OCI-LY7 (cell line): ENCODE measurements around the gene TGM3. TPM values are rescaled to one million over a fixed set of nuclear protein-coding genes. Genes with fewer than 3 reads are reported as not detected.

Source experiments
- BruUV-seq: library from RNA; stranded (reverse); fragments of 400-500 nt; replicated peaks from 2 replicates; lab custom pipeline; 2021; lab: Mats Ljungman, UMichigan
- CTCF ChIA-PET: fragments of 300-600 bp; sonication (Branson Sonifier 250); formaldehyde crosslinking; loops from one replicate; lab custom pipeline; 2022; ENCODE audit warnings: antibody characterized with exemption; ENCODE audit not compliant: unreplicated experiment; lab: Charles Lee
- POLR2A ChIA-PET: fragments of 300-600 bp; sonication (Branson Sonifier 250); formaldehyde crosslinking; loops from one replicate; lab custom pipeline; 2022; ENCODE audit warnings: antibody characterized with exemption; lab: Charles Lee
- DNase-seq: peaks from one replicate; pipeline ENCODE4 v3.0.0-alpha.2; 2015; ENCODE audit warnings: low spot score
- H2AFZ ChIP-seq: fragments of 200-600 bp; sonication (generic), shearing (Covaris generic); 2 replicates; pipeline ENCODE4 v1.6.1; 2014; ENCODE audit warnings: mild to moderate bottlenecking, antibody characterized with exemption, low read length, moderate library complexity
- H3K27ac ChIP-seq: fragments of 200-600 bp; sonication (generic); 2 replicates; pipeline ENCODE4 v1.5.1; 2014; ENCODE audit warnings: mixed run types, low read depth, mild to moderate bottlenecking, moderate library complexity, low read length, inconsistent platforms; ENCODE audit not compliant: poor library complexity, severe bottlenecking
- H3K36me3 ChIP-seq: fragments of 200-600 bp; sonication (generic); 2 replicates; pipeline ENCODE4 v1.6.1; 2014; ENCODE audit warnings: mild to moderate bottlenecking, antibody characterized with exemption, low read length, moderate library complexity, mixed read lengths; ENCODE audit not compliant: insufficient read depth
- H3K4me1 ChIP-seq: fragments of 200-600 bp; sonication (generic); 2 replicates; pipeline ENCODE4 v1.5.1; 2014; ENCODE audit warnings: mild to moderate bottlenecking, low read length; ENCODE audit not compliant: insufficient read depth, poor library complexity, severe bottlenecking
- H3K4me2 ChIP-seq: fragments of 200-600 bp; sonication (generic); 2 replicates; pipeline ENCODE4 v1.6.1; 2014; ENCODE audit warnings: mild to moderate bottlenecking, low read length
- H3K4me3 ChIP-seq: fragments of 200-600 bp; sonication (generic); 2 replicates; pipeline ENCODE4 v1.5.1; 2014; ENCODE audit warnings: mild to moderate bottlenecking, low read depth, low read length; ENCODE audit not compliant: poor library complexity, severe bottlenecking
- H3K79me2 ChIP-seq: fragments of 200-600 bp; sonication (generic); 2 replicates; pipeline ENCODE4 v1.6.1; 2016; ENCODE audit warnings: low read depth, mild to moderate bottlenecking, low read length, moderate library complexity, mixed read lengths; ENCODE audit not compliant: insufficient read depth
- H3K9me2 ChIP-seq: fragments of 200-600 bp; sonication (generic); 2 replicates; pipeline ENCODE4 v1.6.1; 2016; ENCODE audit warnings: mild to moderate bottlenecking, low read length, mixed read lengths; ENCODE audit not compliant: insufficient read depth
- H3K9me3 ChIP-seq: fragments of 200-600 bp; sonication (generic); 2 replicates; pipeline ENCODE4 v1.6.1; 2014; ENCODE audit warnings: mild to moderate bottlenecking, mixed run types, low read length, mixed read lengths
- H4K20me1 ChIP-seq: fragments of 200-600 bp; sonication (generic); 2 replicates; pipeline ENCODE4 v1.6.1; 2014; ENCODE audit warnings: mild to moderate bottlenecking, antibody characterized with exemption, low read length, moderate library complexity, mixed read lengths; ENCODE audit not compliant: insufficient read depth
- CTCF ChIP-seq: fragments of 200-600 bp; sonication (generic); conservative IDR thresholded peaks from 2 replicates; pipeline ENCODE4 v1.5.1; 2014; ENCODE audit warnings: mild to moderate bottlenecking, antibody characterized with exemption, low read length, moderate library complexity, mixed read lengths
- EZH2phosphoT487 ChIP-seq: fragments of 200-600 bp; sonication (generic); IDR thresholded peaks from 2 replicates; pipeline ENCODE4 v1.6.1; 2018; ENCODE audit warnings: low read depth, borderline replicate concordance, mild to moderate bottlenecking, mixed run types, antibody characterized with exemption, low read length, moderate library complexity, mixed read lengths
- intact Hi-C: fragments of 100-400 bp; cut with micrococcal nuclease; formaldehyde crosslinking; loops from one replicate; pipeline ENCODE4 v1.10.0; 2022; ENCODE audit not compliant: unreplicated experiment
- total RNA-seq, 2 experiments: library from RNA; depleted of rRNA in 1 of 2; stranded (reverse); fragments of >200 nt in 1 of 2; shearing (Covaris generic) in 1 of 2; gene quantifications; 2 replicates each; pipeline ENCODE4 v1.2.3, GENCODE V29; 2014 to 2022

The TGM3 gene
- total RNA-seq, 2 experiments from 2014 or later, result not detected

GRCh38 chr20:2298116-2298515 lies 2.3 kb downstream of the TGM3 start:
- ChIA-PET CTCF (no interaction called here), POLR2A (interaction anchor here (1.1 kb wide), 1 partner anchor 10 kb away, joined by 3 read pairs; no protein-coding TSS in a partner anchor)
- Histone ChIP-seq H3K9me2 (no peaks in the 10 kb centered on the region), H3K9me3 (no peaks in the 10 kb centered on the region), H3K36me3 (no peaks in the 10 kb centered on the region), H3K4me1 (peaks cover 14% of the 10 kb centered on the region), H4K20me1 (no peaks in the 10 kb centered on the region), H3K79me2 (no peaks in the 10 kb centered on the region), H3K4me2 (no peak overlapping the region), H2AFZ (no peak overlapping the region), H3K27ac (no peak overlapping the region), H3K4me3 (no peak overlapping the region)
- intact Hi-C loops, result no loop called here
- BruUV-seq, result no TSS peak
- TF ChIP-seq EZH2phosphoT487, result no peak
- no peak for TF ChIP-seq CTCF
- no peak for DNase-seq

- ChIA-PET CTCF (no interaction called here), POLR2A (no interaction called here)
- Histone ChIP-seq H2AFZ (no peak overlapping the region), H3K36me3 (no peaks in the 10 kb centered on the region), H3K4me3 (no peak overlapping the region), H3K4me1 (peaks cover 14% of the 10 kb centered on the region), H4K20me1 (no peaks in the 10 kb centered on the region), H3K4me2 (no peak overlapping the region), H3K9me2 (no peaks in the 10 kb centered on the region), H3K9me3 (no peaks in the 10 kb centered on the region), H3K27ac (no peak overlapping the region), H3K79me2 (no peaks in the 10 kb centered on the region)
- intact Hi-C loops, result no loop called here
- TF ChIP-seq EZH2phosphoT487 (no peak), CTCF (no peak)
- no TSS peak for BruUV-seq
- no peak for DNase-seq
Measured at GRCh38 chr20:2298701-2299100, 2.9 kb downstream of the TGM3 start.

GRCh38 chr20:2299301-2299700 lies 3.5 kb downstream of the TGM3 start:
- Histone ChIP-seq H3K4me2 (no peak overlapping the region), H3K27ac (no peak overlapping the region), H4K20me1 (no peaks in the 10 kb centered on the region), H3K9me3 (no peaks in the 10 kb centered on the region), H3K4me3 (no peak overlapping the region), H2AFZ (no peak overlapping the region), H3K79me2 (no peaks in the 10 kb centered on the region), H3K4me1 (peaks cover 14% of the 10 kb centered on the region), H3K9me2 (no peaks in the 10 kb centered on the region), H3K36me3 (no peaks in the 10 kb centered on the region)
- intact Hi-C loops, result no loop called here
- ChIA-PET POLR2A (interaction anchor here (0.6 kb wide), 2 partner anchors 24 to 644 kb away, joined by 4 to 5 read pairs; no protein-coding TSS in a partner anchor), CTCF (interaction anchor here (0.5 to 0.7 kb wide), 2 partner anchors 50 to 430 kb away, joined by 3 read pairs; no protein-coding TSS in a partner anchor)
- DNase-seq, result no peak
- no TSS peak for BruUV-seq
- TF ChIP-seq EZH2phosphoT487, result no peak
- TF ChIP-seq CTCF, result no peak
